ENCODE data around the gene CACNA2D1.
"Not testable (repeated sequence)": the region's sequence is repeated elsewhere in the genome, so short reads cannot be mapped to it uniquely, and the experiment has no call there.

The CACNA2D1 gene

GRCh38 chr7:82021036-82021435 is 422.5 kb downstream of the CACNA2D1 start:
- no peak for DNase-seq

DNA sequence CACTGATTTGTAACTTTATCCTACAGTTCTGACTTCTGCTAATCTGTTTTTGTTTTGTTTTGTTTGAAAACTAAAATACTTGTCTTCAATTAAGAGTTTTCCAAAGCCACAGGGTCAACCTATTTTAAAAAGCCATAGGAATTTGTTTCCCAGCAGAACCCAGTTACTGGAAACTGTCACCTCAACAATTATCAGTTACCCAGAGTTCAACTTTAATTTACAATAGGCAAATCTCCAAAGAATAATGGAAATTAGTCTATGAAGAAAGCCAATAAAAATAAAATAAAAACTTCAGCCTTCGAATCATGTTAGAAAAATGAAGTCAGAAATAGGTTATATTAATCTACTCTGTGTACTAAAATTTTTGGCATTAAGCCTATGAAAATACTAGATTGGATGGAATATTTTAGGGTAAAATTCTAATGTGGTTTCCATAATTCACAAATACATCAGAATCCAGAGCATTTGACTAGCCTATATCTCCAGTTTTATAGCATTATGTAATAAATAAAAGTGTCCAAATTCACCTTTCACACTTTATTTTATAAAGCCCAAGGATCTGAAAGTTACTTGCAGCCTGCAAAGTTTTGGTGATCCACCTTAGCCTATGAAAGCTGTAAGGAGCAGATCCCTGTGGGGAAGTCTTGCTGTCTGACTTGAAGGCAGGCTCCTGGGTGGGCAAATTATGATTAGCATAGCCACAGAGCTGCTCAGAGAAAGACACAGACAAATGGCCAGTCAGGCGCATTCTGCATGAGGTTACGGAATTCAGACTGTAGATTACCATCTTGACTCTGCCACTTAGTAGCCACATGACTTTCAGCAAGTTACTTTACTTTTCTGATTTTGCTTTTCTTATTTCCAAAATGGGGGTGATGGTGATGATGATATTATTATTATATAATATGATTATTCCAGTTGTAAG is 423.8 kb downstream of the CACNA2D1 start:
- no peak for DNase-seq

DNA sequence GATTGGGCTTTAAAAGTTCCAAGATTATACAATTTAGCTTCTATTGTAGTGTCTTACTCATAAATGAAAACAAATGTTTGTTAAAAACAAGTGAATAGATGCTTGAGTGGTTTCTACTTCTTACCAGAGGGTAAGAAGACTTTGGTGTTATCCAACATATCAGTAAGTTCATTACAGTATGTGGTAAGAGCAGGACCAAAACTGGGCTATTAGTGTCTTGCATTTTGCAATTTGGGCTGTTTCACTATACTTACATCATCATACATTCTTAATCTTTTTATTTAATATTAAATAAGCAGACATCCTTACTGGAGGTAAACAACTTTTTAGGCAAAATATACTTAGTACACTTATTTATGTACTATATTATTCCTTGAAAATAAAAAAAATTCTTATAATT is 425.4 kb downstream of the CACNA2D1 start:
- no peak for DNase-seq

DNA sequence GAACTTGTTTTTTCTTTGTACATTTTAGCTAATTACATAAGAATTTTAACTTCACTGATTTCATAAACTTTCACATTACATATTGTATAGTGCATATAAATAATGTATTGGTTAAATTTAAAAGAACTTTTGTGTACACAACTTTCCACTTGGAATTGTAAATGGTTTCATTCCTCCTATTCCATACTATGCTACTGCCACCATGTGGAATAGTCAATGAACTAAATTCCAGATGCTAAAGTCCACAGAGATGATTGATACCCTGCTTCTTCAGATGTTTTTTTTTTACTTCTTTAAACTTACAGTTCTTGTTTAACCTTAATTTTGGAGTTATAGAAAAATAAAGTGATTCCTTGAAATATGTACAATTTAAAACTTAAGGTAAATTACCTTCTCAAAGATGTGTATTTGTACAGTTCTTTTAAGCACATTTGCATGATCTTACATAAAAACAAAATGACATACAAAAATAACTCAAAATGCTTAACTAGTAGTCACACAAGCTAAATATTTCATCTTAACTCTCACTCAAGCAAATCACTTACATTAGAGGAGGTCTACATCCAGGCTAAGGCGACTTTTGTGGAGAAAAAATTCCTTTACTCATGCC is 426.1 kb downstream of the CACNA2D1 start:
- DNase-seq = no peak

- DNase-seq = no peak
Observed at GRCh38 chr7:82015751-82016150, 427.8 kb downstream of the CACNA2D1 start.

DNA sequence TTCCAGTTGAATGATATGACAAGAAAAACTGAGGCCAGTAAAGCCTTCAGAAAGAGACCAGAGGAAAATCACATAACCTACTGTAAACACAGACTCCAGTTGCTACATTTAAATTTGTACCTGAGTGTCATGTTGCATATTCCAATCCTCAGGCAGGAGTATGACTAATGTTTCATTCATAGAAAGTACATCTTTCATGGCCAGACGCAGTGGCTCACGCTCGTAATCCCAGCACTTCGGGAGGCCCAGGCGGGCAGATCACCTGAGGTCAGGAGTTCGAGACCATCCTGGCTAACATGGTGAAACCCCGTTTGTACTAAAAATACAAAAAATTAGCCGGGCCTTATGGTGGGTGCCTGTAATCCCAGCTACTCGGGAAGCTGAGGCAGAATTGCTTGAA is 429.0 kb downstream of the CACNA2D1 start:
- not testable (repeated sequence) for DNase-seq

- DNase-seq = no peak
Observed at GRCh38 chr7:82012453-82012852, 431.1 kb downstream of the CACNA2D1 start.

- DNase-seq = no peak
Observed at GRCh38 chr7:82010416-82010815, 433.2 kb downstream of the CACNA2D1 start.

- DNase-seq = no peak
Observed at GRCh38 chr7:82007315-82007714, 436.3 kb downstream of the CACNA2D1 start.

GRCh38 chr7:82005056-82005455 is 438.5 kb downstream of the CACNA2D1 start:
- DNase-seq = no peak

- no peak for DNase-seq
Observed at GRCh38 chr7:81993186-81993585, 450.4 kb downstream of the CACNA2D1 start.

- no peak for DNase-seq
Observed at GRCh38 chr7:81990395-81990794, 453.2 kb downstream of the CACNA2D1 start.

DNA sequence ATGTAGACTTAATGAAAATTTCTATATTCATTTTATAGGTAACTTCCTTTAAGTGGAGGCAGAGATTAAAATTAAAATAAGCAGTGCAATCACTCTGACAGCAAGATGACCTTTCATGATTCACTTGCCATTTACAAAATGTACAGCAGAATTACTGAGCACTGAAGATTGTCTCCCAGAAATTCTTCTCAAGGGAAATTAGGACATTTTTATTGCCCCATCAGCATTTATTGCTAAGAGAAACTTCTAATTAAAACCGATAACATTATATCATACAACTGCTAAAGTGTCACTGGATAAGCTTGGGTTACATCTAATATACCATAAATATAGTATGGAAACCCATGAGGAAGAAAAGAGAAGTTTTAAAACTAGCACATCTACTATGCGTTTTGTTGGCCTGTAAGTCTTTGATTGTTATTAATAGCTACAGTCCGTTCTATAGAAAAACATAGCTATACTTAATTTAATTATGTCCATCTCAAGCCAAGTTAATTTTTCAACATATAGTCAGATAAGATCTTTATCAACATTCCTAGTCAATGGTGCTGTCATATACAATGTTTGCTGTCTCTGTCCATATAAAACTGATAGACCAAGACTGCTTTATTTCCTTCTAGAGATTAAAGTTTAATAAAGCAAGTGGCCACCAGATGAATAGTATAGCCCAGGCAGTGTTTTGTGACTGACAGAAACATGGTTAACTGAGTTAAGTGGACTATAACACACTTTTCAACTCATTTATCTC is 456.7 kb downstream of the CACNA2D1 start:
- no peak for DNase-seq

DNA sequence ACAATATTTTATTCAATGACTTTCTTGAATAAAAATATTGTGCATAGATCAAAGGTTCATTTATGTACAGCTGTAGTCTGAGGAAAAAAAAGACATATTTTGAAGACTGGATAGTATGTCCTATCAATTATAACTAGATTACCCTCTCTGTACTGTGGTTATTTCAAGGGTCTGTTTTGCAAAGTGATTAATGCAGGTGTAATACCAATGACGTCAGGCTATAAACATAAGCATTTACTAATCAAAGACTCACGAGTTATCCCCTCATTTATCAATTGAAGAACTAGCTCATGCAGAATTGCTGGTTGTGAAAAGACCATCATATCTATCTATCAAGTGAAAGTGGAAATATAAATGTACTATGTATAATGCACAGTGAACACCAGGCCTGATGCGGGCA is 460.2 kb downstream of the CACNA2D1 start:
- no peak for DNase-seq

DNA sequence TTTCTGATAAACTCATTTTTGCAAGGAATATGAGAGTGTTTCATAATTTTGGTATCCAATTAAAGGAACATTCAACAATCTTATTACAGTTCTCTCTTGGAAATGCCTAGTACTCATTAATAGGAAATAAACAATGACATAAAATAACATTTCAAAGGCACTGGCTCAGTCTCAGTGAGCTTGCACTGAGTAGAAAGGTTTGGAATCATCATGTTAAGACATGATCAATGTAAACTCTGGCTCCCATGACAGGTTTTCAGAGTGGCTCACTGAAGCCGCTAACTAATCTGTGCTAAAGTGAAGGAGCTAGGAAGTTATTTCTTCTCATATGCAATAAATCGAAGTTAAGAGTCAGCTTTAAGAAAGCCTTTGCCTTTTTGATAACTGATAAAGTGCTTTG is 470.5 kb downstream of the CACNA2D1 start:
- no peak for DNase-seq

- DNase-seq = no peak
Observed at GRCh38 chr7:81960026-81960425, 483.6 kb downstream of the CACNA2D1 start.

DNA sequence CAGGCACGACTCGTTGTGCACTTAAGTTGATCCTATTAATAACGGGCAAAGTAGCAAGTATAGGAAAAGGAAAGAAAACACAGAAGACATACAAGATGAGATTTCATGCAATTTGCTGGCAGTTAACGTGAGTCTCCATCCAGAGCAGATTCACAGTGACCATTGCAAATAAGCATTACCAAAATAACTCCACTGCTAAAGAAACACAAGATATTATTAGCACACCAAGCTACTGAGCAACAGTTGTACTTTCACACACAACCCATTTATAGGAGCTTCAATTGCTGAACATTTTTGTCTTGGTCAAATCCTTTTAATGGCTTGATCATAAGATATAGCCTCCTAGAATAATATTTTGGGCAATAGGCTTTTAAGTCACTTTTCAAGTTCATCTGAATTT is 486.1 kb downstream of the CACNA2D1 start:
- no peak for DNase-seq

DNA sequence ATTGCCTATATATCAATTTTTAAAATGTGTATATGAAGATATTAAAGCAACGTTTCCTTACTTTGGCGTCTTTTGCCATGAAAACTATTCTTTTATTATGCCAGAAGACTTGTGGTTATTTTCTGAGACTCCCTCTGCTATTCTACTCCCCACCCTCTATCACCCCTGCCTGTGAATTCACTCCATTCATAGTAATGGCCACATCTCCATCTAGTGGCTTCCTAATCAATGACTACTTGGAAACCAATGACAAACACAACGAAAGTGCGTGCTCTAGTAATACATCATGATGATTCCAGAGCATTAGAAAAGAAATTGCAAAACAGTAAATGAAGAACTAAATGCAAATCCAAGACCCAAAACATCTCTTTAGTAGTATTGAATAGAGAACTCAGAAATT is 487.1 kb downstream of the CACNA2D1 start:
- no peak for DNase-seq

- DNase-seq = no peak
Observed at GRCh38 chr7:81949306-81949705, 494.3 kb downstream of the CACNA2D1 start.

DNA sequence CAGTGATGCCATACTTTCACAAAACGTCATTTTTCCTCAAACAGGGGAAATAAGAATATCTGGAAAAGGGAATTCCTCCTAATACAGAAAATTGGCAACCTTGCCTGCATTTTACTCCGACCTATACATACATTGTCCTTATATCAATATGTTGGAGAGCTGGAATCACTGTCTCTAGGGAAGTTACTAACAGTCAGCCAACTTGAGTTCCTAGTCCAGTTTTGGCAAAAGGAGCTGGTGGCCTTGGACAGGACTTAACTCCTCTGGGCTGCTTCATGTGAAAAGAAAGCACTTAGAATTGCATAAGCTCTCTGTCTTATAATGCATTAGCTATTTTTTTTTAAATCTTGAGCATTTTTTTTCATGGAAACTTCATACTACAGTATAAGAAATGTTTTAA is 499.5 kb downstream of the CACNA2D1 start:
- no peak for DNase-seq

- no peak for DNase-seq
Observed at GRCh38 chr7:81937091-81937490, 506.5 kb downstream of the CACNA2D1 start.

DNA sequence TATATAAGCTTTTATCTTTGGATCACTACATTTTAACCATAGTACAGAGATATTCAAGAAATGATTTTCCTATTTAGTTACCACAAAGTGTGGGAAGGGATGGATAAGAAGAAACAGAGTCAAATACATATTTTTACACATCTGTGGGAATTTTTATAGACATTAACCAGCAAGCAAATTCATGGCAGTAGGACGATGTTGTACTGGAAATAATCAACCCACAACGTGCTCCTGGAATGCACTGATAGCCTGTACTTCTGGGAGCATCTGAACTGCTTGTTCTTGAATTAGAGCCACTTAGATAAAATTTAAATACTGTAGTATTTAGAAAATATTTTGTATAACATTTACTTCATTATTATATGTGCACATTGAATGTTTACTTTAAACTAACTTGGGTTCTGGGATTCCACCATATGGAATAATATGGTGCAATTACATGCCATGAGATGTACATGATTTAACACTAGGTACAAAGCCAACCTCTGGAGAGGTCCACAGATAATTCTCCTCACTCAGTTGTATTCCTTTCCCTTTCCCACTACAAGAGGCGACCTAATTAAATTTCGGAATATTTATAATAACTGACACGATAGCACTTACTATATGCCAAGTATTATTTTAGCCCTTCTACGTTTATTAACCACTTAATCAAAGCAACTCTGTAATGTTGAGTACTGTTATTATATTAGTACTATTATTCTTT is 508.8 kb downstream of the CACNA2D1 start:
- DNase-seq = no peak

DNA sequence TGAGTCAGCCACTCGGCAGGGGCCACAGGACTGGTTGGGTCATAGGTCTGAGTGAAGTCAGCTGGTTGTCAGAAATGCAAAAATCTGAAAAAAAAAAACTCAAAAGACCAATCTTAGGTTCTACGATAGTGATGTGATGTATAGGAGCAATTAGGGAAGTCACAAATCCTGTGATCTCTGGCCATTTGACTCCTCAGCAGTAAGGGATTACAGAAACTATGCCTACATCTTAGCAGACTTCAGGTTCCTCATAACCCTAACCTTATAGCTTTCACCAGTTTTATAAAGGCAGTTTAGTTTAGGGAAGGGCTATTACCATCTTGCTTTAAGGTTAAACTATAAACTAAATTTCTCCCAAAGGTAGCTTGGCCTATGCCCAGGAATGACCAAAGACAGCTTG is 510.6 kb downstream of the CACNA2D1 start:
- no peak for DNase-seq
